ENCODE data around the gene ZNG1A. TPM values are rescaled to one million over a fixed set of nuclear protein-coding genes. Genes with fewer than 3 reads are reported as not detected.
"Not testable (repeated sequence)": the region's sequence is repeated elsewhere in the genome, so short reads cannot be mapped to it uniquely, and the experiment has no call there.

The ZNG1A gene
- 10 to 100 TPM; 10.3 to 86.4 (median 33.9) TPM for total RNA-seq

DNA sequence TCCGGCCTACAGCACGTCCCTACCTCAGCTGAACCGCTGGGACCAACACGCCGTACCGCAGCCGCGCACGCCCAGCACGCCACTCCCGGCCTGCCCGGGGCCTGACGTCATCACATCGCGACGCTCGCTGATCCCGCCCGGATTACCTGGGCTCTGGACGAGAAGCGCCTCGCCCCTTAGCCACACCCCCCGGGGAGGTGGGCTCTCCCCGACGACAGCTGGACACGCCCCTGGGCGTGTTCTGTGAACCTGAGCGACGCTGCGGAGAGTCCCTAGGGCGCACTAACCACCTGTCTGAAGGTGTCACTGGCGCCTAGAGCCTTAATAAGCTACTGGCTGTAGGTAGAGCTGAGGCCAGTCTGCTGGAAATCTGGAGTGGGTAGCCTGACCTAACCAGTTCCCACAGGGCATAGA lies at the start of gene ZNG1A:
Gene ZNG1A, minus strand, starts transcription at position 87 of the 414 bp plus-strand sequence. CDS start 87 bp downstream, outside the sequence.
- in situ Hi-C loops (cut with MboI; ENCODE audit: low pct_ligation_motif_present in 1 of 4, low pct_unique_long_range_greater_than_20kb in 1 of 4, low sequenced_read_pairs in 3 of 4); H3K27me3 ChIP-seq; H3K9me3 ChIP-seq; intact Hi-C loops (cut with DNase I; ENCODE audit: low total_unique reads); H3K4me1 ChIP-seq; H3K36me3 ChIP-seq; DNase-seq: not testable (repeated sequence)
- WGBS, 2 donors (ENCODE audit: low coverage in 1 of 2), result 0% methylated on average over 1 of the region's 32 CpGs; no CpG with 5 or more reads in 1 of the 2 donors
- Histone ChIP-seq H3K4me3 (peak within 1 kb of the TSS in 3 of 4 donors; percentile 22 to 41 (median 41)), H3K27ac (peak within 1 kb of the TSS; percentile 43 to 86 (median 70))

- intact Hi-C loops (cut with DNase I; ENCODE audit: low total_unique reads), result no loop called here
- DNase-seq, result no peak
- Histone ChIP-seq H3K9me3 (no peaks in the 10 kb centered on the region), H3K4me1 (peaks cover 0 to 24% (median 0%) of the 10 kb centered on the region in 4 donors), H3K4me3 (no peak overlapping the region), H3K27me3 (no peaks in the 10 kb centered on the region), H3K36me3 (no peaks in the 10 kb centered on the region), H3K27ac (no peak overlapping the region)
- in situ Hi-C loops (cut with MboI; ENCODE audit: low pct_ligation_motif_present in 1 of 4, low pct_unique_long_range_greater_than_20kb in 1 of 4, low sequenced_read_pairs in 3 of 4), result no loop called here
- WGBS, 2 donors (ENCODE audit: low coverage in 1 of 2), result 74 to 86% methylated on average over 3 of the region's 3 CpGs
- TF ChIP-seq EP300 (IDR thresholded peaks at IDR 0.05; ENCODE audit: low read depth) (no peak), CTCF (IDR thresholded peaks at IDR 0.05) (no peak), POLR2AphosphoS5 (IDR thresholded peaks at IDR 0.05) (no peak), POLR2A (IDR thresholded peaks at IDR 0.05) (no peak)
Measured at GRCh38 chr9:227860-228259, 49.0 kb upstream of the ZNG1A start.

DNA sequence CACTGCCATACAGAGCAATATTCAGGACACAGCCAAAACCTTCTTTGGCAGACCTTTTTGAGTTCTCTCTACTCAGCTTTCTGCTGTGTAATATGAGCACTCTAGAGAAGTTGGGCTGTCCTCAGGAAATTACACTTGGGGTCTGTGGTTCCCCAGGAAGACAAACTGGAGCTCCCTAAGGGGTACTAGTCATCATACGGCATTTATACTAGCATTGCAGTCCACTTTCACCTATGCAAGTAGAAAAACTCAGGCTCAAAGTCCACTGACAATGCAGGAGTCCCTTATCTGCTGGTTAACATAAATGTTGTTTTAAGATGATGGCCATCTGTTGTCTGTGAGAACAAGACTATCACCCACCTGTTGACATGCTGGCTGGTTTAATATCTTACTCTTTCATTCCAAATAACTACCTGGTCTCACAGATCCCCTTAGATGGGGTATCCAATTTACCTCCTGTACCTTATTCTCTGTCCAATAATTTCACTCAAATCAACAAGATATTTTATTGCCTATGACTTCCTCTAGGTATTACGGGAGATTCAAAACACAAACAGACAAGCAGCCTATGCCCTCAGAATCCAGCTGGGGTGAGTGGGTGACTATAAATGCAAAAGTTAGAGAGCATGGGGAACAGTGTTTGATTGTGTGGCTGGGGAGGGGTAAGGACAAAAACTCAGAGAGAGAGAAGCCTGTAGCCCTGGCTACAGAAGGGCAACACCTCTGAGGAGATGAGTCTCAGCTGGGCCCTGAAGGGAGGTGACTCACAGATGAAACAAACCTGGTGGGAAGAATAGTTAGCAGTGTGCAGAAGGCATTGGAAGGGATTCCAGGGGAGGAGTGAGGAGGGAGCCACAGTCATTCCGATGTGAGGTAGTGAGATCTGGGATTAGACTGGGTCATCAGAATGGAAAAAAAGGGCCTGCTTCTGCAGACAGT lies 46.0 kb upstream of the ZNG1A start:
- in situ Hi-C loops (cut with MboI; ENCODE audit: low pct_ligation_motif_present in 1 of 4, low pct_unique_long_range_greater_than_20kb in 1 of 4, low sequenced_read_pairs in 3 of 4) (no loop called here), intact Hi-C loops (cut with DNase I; ENCODE audit: low total_unique reads) (no loop called here)
- Histone ChIP-seq H3K27me3 (no peaks in the 10 kb centered on the region), H3K36me3 (no peaks in the 10 kb centered on the region), H3K4me3 (no peak overlapping the region), H3K9me3 (no peaks in the 10 kb centered on the region), H3K4me1 (peaks cover 0 to 36% (median 3%) of the 10 kb centered on the region in 4 donors), H3K27ac (peak overlapping the region; percentile 25 to 55 (median 42))
- DNase-seq, result no peak
- WGBS, 2 donors (ENCODE audit: low coverage in 1 of 2), result 43 to 60% methylated on average over 2 to 3 of the region's 3 CpGs
- TF ChIP-seq POLR2A (IDR thresholded peaks at IDR 0.05) (no peak), EP300 (IDR thresholded peaks at IDR 0.05; ENCODE audit: low read depth) (no peak), POLR2AphosphoS5 (IDR thresholded peaks at IDR 0.05) (no peak), CTCF (IDR thresholded peaks at IDR 0.05) (no peak)

- H3K4me3 ChIP-seq, result no peak overlapping the region
- in situ Hi-C loops (cut with MboI; ENCODE audit: low pct_ligation_motif_present in 1 of 4, low pct_unique_long_range_greater_than_20kb in 1 of 4, low sequenced_read_pairs in 3 of 4) (no loop called here), intact Hi-C loops (cut with DNase I; ENCODE audit: low total_unique reads) (no loop called here)
- H3K9me3 ChIP-seq, result no peaks in the 10 kb centered on the region
- no peaks in the 10 kb centered on the region for H3K27me3 ChIP-seq
- DNase-seq, result no peak
- TF ChIP-seq POLR2A (IDR thresholded peaks at IDR 0.05), result no peak
- TF ChIP-seq CTCF (IDR thresholded peaks at IDR 0.05), result no peak
- TF ChIP-seq POLR2AphosphoS5 (IDR thresholded peaks at IDR 0.05), result no peak
- no peak for TF ChIP-seq EP300 (IDR thresholded peaks at IDR 0.05; ENCODE audit: low read depth)
- peaks cover 0 to 36% (median 3%) of the 10 kb centered on the region in 4 donors for H3K4me1 ChIP-seq
- WGBS, 2 donors (ENCODE audit: low coverage in 1 of 2), result 64% methylated on average over 5 of the region's 5 CpGs
- peak overlapping the region; percentile 11 to 55 (median 42) for H3K27ac ChIP-seq
- H3K36me3 ChIP-seq, result no peaks in the 10 kb centered on the region
Measured at GRCh38 chr9:224026-224425, 45.2 kb upstream of the ZNG1A start.
